ENCODE measurements around the gene THOC2. TPM values are rescaled to one million over a fixed set of nuclear protein-coding genes. Genes with fewer than 3 reads are reported as not detected.
A peak's percentile ranks its signal among the peaks of the same experiment; 100 is the strongest.

THOC2 gene
- total and polyA plus RNA-seq, 10 of the 15 experiments (the other 5 are each of a cell fraction or from before 2014, with no cell fraction given) = 64.8 to 136 (median 75.1) TPM

DNA sequence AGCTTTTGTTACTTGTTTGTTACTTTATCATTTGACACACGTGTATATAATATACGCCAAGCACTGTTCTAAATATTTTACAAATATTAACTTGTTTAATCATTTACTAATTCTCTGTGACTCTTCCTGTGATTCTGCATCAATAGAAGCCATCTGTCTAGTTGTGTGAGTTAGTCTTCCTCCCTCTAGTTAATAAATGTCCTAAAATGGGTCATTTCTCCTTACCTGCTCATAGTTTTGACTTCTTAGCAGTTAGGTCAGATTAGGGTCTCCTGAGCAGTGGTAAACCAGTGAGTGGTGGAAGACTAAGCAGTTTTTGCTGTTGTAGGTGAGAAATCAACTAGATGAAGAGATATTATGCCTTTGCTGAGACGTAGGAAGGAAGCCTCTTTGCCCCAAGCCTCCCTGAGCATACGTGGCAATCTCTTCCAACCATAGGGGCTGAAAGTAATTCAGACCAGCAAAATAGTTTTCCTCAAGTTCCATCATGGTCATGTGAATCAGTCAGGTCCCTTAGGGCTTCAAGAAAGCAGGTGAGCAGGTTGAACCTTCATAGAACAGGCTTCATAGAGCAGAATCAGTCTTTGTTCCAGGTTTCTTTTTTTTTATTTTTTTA is 38.7 kb upstream of the THOC2 start:
- no peaks in the 10 kb centered on the region for H3K9me3 ChIP-seq (replicated peaks; ENCODE audit: control insufficient read depth, insufficient read depth, low read length)
- WGBS (ENCODE audit: insufficient coverage, insufficient replicate concordance, low lambda C conversion rate, missing lambda C conversion rate) = 35% methylated on average over 4 of the region's 4 CpGs
- no peaks in the 10 kb centered on the region for H4K20me1 ChIP-seq (ENCODE audit: control insufficient read depth, insufficient read depth)
- H3K4me1 ChIP-seq (ENCODE audit: control insufficient read depth, insufficient read depth, low read length) = no peaks in the 10 kb centered on the region
- DNase-seq (ENCODE audit: low read depth, low spot score) (no peak), ATAC-seq (peak; percentile 75), FAIRE-seq (no peak)
- ChIA-PET RAD21 (ENCODE audit: unreplicated experiment) (no interaction called here), CTCF (no interaction called here), POLR2A (no interaction called here), SMC1A (ENCODE audit: uncharacterized antibody, unreplicated experiment) (no interaction called here)
- intact Hi-C loops (cut with micrococcal nuclease; ENCODE audit: unreplicated experiment) (no loop called here), in situ Hi-C loops (cut with MboI) (no loop called here)
- BruUV-seq (replicated peaks) = no TSS peak
- no peak overlapping the region for H3K27ac ChIP-seq (ENCODE audit: control insufficient read depth, insufficient read depth)
- H3K4me2 ChIP-seq (ENCODE audit: control insufficient read depth, insufficient read depth) = no peak overlapping the region
- no peak overlapping the region for H3K4me3 ChIP-seq
- no peaks in the 10 kb centered on the region for H3K27me3 ChIP-seq (replicated peaks in 1 of 2; ENCODE audit: control insufficient read depth in 2 of 2, insufficient read depth in 2 of 2, low read length in 1 of 2)
- H3K36me3 ChIP-seq (ENCODE audit: control insufficient read depth in 2 of 2, insufficient read depth in 2 of 2, low read length in 1 of 2) = no peaks in the 10 kb centered on the region
- no peak overlapping the region for H3K9ac ChIP-seq (ENCODE audit: control insufficient read depth, insufficient read depth, low read length)
- no peaks in the 10 kb centered on the region for H3K79me2 ChIP-seq (ENCODE audit: control insufficient read depth, insufficient read depth, low read length)
- H2AFZ ChIP-seq (ENCODE audit: control insufficient read depth, low read depth, low read length) = no peak overlapping the region
- TF ChIP-seq SIX5 (IDR thresholded peaks at IDR 0.05; ENCODE audit: low read depth, low read length, severe bottlenecking) (no peak), ETV6 (conservative IDR thresholded peaks at IDR 0.05 in 1 of 2, IDR thresholded peaks at IDR 0.05 in 1 of 2; ENCODE audit: borderline replicate concordance in 1 of 2, low read depth in 1 of 2) (no peak), SRF (IDR thresholded peaks at IDR 0.05; ENCODE audit: low read depth in 2 of 2, low read length in 2 of 2) (no peak), SREBF1 (IDR thresholded peaks at IDR 0.05; ENCODE audit: low read length) (no peak), NFIC (IDR thresholded peaks at IDR 0.05; ENCODE audit: low read depth, low read length) (no peak), FOXK2 (IDR thresholded peaks at IDR 0.05) (no peak)
- TF ChIP-seq, protein P1, sequence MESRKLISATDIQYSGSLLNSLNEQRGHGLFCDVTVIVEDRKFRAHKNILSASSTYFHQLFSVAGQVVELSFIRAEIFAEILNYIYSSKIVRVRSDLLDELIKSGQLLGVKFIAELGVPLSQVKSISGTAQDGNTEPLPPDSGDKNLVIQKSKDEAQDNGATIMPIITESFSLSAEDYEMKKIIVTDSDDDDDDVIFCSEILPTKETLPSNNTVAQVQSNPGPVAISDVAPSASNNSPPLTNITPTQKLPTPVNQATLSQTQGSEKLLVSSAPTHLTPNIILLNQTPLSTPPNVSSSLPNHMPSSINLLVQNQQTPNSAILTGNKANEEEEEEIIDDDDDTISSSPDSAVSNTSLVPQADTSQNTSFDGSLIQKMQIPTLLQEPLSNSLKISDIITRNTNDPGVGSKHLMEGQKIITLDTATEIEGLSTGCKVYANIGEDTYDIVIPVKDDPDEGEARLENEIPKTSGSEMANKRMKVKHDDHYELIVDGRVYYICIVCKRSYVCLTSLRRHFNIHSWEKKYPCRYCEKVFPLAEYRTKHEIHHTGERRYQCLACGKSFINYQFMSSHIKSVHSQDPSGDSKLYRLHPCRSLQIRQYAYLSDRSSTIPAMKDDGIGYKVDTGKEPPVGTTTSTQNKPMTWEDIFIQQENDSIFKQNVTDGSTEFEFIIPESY (IDR thresholded peaks at IDR 0.05) = no peak
- TF ChIP-seq, protein P2, sequence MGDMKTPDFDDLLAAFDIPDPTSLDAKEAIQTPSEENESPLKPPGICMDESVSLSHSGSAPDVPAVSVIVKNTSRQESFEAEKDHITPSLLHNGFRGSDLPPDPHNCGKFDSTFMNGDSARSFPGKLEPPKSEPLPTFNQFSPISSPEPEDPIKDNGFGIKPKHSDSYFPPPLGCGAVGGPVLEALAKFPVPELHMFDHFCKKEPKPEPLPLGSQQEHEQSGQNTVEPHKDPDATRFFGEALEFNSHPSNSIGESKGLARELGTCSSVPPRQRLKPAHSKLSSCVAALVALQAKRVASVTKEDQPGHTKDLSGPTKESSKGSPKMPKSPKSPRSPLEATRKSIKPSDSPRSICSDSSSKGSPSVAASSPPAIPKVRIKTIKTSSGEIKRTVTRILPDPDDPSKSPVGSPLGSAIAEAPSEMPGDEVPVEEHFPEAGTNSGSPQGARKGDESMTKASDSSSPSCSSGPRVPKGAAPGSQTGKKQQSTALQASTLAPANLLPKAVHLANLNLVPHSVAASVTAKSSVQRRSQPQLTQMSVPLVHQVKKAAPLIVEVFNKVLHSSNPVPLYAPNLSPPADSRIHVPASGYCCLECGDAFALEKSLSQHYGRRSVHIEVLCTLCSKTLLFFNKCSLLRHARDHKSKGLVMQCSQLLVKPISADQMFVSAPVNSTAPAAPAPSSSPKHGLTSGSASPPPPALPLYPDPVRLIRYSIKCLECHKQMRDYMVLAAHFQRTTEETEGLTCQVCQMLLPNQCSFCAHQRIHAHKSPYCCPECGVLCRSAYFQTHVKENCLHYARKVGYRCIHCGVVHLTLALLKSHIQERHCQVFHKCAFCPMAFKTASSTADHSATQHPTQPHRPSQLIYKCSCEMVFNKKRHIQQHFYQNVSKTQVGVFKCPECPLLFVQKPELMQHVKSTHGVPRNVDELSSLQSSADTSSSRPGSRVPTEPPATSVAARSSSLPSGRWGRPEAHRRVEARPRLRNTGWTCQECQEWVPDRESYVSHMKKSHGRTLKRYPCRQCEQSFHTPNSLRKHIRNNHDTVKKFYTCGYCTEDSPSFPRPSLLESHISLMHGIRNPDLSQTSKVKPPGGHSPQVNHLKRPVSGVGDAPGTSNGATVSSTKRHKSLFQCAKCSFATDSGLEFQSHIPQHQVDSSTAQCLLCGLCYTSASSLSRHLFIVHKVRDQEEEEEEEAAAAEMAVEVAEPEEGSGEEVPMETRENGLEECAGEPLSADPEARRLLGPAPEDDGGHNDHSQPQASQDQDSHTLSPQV (IDR thresholded peaks at IDR 0.05) = no peak
- TF ChIP-seq, protein P3, sequence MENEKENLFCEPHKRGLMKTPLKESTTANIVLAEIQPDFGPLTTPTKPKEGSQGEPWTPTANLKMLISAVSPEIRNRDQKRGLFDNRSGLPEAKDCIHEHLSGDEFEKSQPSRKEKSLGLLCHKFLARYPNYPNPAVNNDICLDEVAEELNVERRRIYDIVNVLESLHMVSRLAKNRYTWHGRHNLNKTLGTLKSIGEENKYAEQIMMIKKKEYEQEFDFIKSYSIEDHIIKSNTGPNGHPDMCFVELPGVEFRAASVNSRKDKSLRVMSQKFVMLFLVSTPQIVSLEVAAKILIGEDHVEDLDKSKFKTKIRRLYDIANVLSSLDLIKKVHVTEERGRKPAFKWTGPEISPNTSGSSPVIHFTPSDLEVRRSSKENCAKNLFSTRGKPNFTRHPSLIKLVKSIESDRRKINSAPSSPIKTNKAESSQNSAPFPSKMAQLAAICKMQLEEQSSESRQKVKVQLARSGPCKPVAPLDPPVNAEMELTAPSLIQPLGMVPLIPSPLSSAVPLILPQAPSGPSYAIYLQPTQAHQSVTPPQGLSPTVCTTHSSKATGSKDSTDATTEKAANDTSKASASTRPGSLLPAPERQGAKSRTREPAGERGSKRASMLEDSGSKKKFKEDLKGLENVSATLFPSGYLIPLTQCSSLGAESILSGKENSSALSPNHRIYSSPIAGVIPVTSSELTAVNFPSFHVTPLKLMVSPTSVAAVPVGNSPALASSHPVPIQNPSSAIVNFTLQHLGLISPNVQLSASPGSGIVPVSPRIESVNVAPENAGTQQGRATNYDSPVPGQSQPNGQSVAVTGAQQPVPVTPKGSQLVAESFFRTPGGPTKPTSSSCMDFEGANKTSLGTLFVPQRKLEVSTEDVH (IDR thresholded peaks at IDR 0.05; ENCODE audit: low read depth, partially characterized antibody) = no peak
- TF ChIP-seq, protein P4, sequence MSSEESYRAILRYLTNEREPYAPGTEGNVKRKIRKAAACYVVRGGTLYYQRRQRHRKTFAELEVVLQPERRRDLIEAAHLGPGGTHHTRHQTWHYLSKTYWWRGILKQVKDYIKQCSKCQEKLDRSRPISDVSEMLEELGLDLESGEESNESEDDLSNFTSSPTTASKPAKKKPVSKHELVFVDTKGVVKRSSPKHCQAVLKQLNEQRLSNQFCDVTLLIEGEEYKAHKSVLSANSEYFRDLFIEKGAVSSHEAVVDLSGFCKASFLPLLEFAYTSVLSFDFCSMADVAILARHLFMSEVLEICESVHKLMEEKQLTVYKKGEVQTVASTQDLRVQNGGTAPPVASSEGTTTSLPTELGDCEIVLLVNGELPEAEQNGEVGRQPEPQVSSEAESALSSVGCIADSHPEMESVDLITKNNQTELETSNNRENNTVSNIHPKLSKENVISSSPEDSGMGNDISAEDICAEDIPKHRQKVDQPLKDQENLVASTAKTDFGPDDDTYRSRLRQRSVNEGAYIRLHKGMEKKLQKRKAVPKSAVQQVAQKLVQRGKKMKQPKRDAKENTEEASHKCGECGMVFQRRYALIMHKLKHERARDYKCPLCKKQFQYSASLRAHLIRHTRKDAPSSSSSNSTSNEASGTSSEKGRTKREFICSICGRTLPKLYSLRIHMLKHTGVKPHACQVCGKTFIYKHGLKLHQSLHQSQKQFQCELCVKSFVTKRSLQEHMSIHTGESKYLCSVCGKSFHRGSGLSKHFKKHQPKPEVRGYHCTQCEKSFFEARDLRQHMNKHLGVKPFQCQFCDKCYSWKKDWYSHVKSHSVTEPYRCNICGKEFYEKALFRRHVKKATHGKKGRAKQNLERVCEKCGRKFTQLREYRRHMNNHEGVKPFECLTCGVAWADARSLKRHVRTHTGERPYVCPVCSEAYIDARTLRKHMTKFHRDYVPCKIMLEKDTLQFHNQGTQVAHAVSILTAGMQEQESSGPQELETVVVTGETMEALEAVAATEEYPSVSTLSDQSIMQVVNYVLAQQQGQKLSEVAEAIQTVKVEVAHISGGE (CRISPR knock-in tag; IDR thresholded peaks at IDR 0.05) = no peak

All from GM12878 (cell line).